Measurements from ENCODE around the gene NIPBL.

The NIPBL gene

DNA sequence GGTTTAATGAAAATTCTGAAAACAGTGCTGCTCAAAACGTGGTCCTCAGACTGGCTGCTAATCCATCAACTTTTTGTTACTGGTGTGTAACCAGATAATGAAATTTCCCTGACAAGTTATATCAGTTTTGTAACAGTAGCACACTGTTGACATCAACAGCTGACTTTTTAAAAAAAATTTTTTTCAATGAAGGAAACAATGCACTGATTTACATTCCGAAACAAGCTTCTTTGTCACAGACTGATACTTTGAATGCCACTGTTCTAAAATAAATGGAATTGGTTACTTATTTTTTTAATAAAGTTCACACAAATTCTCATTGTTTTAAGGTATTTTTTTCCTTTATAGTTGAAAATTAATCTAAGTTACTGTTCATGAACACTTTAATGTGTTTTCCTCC lies 169.1 kb downstream of the NIPBL start:
- TF ChIP-seq, protein P1, sequence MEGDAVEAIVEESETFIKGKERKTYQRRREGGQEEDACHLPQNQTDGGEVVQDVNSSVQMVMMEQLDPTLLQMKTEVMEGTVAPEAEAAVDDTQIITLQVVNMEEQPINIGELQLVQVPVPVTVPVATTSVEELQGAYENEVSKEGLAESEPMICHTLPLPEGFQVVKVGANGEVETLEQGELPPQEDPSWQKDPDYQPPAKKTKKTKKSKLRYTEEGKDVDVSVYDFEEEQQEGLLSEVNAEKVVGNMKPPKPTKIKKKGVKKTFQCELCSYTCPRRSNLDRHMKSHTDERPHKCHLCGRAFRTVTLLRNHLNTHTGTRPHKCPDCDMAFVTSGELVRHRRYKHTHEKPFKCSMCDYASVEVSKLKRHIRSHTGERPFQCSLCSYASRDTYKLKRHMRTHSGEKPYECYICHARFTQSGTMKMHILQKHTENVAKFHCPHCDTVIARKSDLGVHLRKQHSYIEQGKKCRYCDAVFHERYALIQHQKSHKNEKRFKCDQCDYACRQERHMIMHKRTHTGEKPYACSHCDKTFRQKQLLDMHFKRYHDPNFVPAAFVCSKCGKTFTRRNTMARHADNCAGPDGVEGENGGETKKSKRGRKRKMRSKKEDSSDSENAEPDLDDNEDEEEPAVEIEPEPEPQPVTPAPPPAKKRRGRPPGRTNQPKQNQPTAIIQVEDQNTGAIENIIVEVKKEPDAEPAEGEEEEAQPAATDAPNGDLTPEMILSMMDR (IDR thresholded peaks at IDR 0.05; ENCODE audit: borderline replicate concordance, control extremely low read depth, extremely low read depth, insufficient read depth, missing control alignments): no peak
- in situ Hi-C loops (cut with MboI; ENCODE audit: low sequenced_read_pairs, unreplicated experiment): no loop called here
- no peak for DNase-seq (ENCODE audit: low spot score)

DNA sequence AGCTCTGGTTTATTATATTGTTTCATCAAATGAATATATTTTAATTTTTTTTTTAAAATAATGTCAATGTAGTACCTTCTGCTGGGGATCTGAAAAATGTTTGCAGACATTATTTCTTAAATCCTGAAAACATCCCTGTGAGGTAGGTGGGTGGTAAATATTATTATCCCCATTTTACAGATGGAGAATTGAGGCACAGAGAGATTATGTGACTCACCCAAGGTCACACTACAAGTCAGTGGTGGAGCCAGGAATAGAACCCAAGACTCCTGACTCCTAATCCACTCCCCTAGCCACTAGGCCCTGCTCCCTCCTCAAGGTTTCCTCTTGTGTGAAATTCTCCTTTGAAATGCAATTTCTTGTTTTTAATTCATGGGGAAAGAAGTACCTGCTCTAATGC lies 171.4 kb downstream of the NIPBL start:
- TF ChIP-seq, protein P1 (IDR thresholded peaks at IDR 0.05; ENCODE audit: borderline replicate concordance, control extremely low read depth, extremely low read depth, insufficient read depth, missing control alignments): no peak
- in situ Hi-C loops (cut with MboI; ENCODE audit: low sequenced_read_pairs, unreplicated experiment): no loop called here
- no peak for DNase-seq (ENCODE audit: low spot score)

DNA sequence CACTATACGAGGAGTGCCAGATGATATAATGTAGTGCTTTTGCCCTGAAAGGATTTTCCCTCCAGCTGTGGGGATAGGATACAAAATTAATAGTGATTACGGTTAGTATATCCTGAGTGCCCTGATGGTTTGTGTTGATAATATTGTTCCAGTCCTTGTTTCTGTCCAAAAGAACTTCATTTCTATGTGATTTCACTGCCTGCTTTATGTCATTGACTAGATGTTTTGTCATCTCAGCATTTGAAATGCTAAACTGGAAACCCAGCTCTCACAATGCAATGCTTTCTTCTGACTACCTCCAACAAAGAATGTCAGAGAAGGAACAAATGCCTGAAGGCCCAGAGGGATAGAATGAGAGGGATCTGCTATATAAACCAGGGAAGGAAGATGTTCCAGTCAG lies 177.8 kb downstream of the NIPBL start:
- TF ChIP-seq, protein P1 (IDR thresholded peaks at IDR 0.05; ENCODE audit: borderline replicate concordance, control extremely low read depth, extremely low read depth, insufficient read depth, missing control alignments): no peak
- in situ Hi-C loops (cut with MboI; ENCODE audit: low sequenced_read_pairs, unreplicated experiment): no loop called here
- DNase-seq (ENCODE audit: low spot score): no peak

DNA sequence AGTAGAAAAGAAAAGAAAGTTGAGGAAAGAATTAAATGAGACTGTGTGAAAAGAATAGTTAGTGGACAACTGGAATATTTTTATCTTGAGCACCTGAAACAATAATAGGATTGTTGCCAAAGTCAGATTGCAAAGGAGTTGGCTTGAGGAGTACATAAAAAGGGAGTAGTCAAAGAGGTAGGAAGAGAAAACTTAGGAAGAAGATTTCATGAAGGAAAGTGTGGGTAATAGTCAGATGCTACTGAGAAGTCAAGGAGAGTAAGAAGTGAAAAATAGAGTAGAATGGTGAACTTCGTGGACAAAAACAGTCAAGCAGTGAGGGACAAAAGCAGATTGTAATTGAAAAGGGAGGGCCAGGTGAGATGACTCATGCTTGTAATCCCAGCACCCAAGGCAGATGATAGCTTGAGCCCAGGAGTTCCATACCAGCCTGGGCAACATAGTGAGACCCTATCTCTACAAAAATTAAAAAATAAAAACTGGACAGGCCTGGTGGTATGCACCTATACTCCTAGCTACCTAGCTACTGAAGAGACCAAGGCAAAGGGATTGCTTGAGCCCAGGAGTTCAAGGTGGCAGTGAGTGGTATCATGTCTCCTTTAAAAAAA lies 178.9 kb downstream of the NIPBL start:
- TF ChIP-seq, protein P1 (IDR thresholded peaks at IDR 0.05; ENCODE audit: borderline replicate concordance, control extremely low read depth, extremely low read depth, insufficient read depth, missing control alignments): no peak
- in situ Hi-C loops (cut with MboI; ENCODE audit: low sequenced_read_pairs, unreplicated experiment): no loop called here
- no peak for DNase-seq (ENCODE audit: low spot score)

DNA sequence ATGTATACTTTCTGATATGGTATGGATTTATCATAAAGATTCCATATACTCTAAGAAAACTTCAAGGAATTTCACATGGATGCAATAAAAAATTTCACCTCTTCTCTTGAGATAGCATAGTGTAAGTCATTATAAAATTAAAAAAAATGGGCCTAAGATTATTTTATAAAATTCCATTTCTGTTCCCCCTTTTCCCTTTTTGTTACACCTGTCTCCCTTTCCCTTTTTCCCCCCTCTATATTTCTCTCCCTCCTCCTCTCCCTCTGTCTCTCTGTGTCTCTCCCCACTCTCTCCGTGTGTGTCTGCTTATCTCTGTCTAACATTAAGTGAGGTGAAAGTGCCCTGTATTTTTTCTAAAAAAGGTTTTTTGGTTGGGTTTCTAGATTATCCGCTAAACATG lies 180.2 kb downstream of the NIPBL start:
- TF ChIP-seq, protein P1 (IDR thresholded peaks at IDR 0.05; ENCODE audit: borderline replicate concordance, control extremely low read depth, extremely low read depth, insufficient read depth, missing control alignments): no peak
- in situ Hi-C loops (cut with MboI; ENCODE audit: low sequenced_read_pairs, unreplicated experiment): no loop called here
- no peak for DNase-seq (ENCODE audit: low spot score)

DNA sequence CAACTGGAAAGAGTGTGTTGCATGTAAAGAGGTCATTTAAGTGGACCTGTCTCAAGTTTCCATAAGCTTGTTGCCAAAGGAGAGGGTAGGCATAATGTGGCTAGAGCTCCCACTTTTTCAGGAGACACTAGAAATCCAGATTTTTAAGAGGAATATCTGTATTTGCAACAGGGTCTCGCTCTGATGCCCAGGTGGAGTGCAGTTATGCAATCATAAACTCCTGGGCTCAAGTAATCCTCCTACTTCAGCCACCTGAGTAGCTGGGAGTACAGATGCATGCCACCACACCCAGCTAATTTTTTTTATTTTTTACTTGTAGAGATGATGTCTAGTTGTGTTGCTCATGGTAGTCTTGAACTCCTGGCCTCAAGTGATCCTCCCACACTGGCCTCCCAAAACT lies 183.5 kb downstream of the NIPBL start:
- DNase-seq (ENCODE audit: low spot score): no peak
- in situ Hi-C loops (cut with MboI; ENCODE audit: low sequenced_read_pairs, unreplicated experiment): no loop called here
- TF ChIP-seq, protein P1 (IDR thresholded peaks at IDR 0.05; ENCODE audit: borderline replicate concordance, control extremely low read depth, extremely low read depth, insufficient read depth, missing control alignments): no peak

Measured in GM13976 (cell line).